Uterus (tissue), 2 donors: ENCODE data around the gene ZMAT5.

Experiments
- POLR2A ChIP-seq, 2 donors: fragments of 450-650 bp; IDR thresholded peaks; one replicate each; pipeline ENCODE4 v1.6.1; 2016; ENCODE audit warnings: antibody characterized with exemption in 2 of 2, mild to moderate bottlenecking in 1 of 2, moderate library complexity in 1 of 2
- TF ChIP-seq, protein P1 (sequence below), 4 experiments: fragments of 200-600 bp in 2 of 4; fragments of 450-650 bp in 2 of 4; sonication (generic) in 2 of 4; IDR thresholded peaks; one replicate each; pipeline ENCODE4 v1.5.1; 2016 to 2019; ENCODE audit warnings: antibody characterized with exemption in 4 of 4, mild to moderate bottlenecking in 2 of 4, moderate library complexity in 1 of 4

- TF ChIP-seq, protein P1, sequence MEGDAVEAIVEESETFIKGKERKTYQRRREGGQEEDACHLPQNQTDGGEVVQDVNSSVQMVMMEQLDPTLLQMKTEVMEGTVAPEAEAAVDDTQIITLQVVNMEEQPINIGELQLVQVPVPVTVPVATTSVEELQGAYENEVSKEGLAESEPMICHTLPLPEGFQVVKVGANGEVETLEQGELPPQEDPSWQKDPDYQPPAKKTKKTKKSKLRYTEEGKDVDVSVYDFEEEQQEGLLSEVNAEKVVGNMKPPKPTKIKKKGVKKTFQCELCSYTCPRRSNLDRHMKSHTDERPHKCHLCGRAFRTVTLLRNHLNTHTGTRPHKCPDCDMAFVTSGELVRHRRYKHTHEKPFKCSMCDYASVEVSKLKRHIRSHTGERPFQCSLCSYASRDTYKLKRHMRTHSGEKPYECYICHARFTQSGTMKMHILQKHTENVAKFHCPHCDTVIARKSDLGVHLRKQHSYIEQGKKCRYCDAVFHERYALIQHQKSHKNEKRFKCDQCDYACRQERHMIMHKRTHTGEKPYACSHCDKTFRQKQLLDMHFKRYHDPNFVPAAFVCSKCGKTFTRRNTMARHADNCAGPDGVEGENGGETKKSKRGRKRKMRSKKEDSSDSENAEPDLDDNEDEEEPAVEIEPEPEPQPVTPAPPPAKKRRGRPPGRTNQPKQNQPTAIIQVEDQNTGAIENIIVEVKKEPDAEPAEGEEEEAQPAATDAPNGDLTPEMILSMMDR (IDR thresholded peaks at IDR 0.05): no peak
- no peak for TF ChIP-seq POLR2A (IDR thresholded peaks at IDR 0.05)
Observed at GRCh38 chr22:29756341-29756740, 10.5 kb downstream of the ZMAT5 start.
